Natural killer cell treated with Interleukin-12 subunit alpha and Interleukin-12 subunit beta and Interleukin-15 and Interleukin-18, amount 100 ng/mL, for 72 hours (primary cell): ENCODE measurements around the gene INSL3. TPM values are rescaled to one million over a fixed set of nuclear protein-coding genes. Genes with fewer than 3 reads are reported as not detected.
"Not testable (repeated sequence)": the region's sequence is repeated elsewhere in the genome, so short reads cannot be mapped to it uniquely, and the experiment has no call there.

Experiments used
- ATAC-seq, 2 donors: fragments of 150-1000 bp; cut with Tn5 transposase in 1 of 2; sonication (Bioruptor Pico), chemical (Tn5 transposase) in 1 of 2; 2 replicates each; pipeline ENCODE4 v1.10.0; 2021
- DNase-seq: peaks from one replicate; pipeline ENCODE4 v3.0.0; 2022; ENCODE audit warnings: low spot score
- H3K27ac Mint-ChIP-seq, 2 donors: 1 replicate in 1 of 2; 2 replicates in 1 of 2; pipeline ENCODE4 v1.8.0; 2022; ENCODE audit warnings: mixed read lengths in 2 of 2, mild to moderate bottlenecking in 1 of 2, moderate library complexity in 1 of 2
- H3K27me3 Mint-ChIP-seq, 2 donors: 1 replicate in 1 of 2; 2 replicates in 1 of 2; pipeline ENCODE4 v1.8.0; 2022; ENCODE audit warnings: mixed read lengths in 2 of 2
- H3K36me3 Mint-ChIP-seq: one replicate; pipeline ENCODE4 v1.8.0; 2022; ENCODE audit warnings: mixed read lengths
- H3K4me1 Mint-ChIP-seq, 2 donors: 1 replicate in 1 of 2; 2 replicates in 1 of 2; pipeline ENCODE4 v1.8.0; 2022; ENCODE audit warnings: low read depth in 2 of 2, mixed read lengths in 2 of 2, mild to moderate bottlenecking in 1 of 2
- H3K4me3 Mint-ChIP-seq: one replicate; pipeline ENCODE4 v1.8.0; 2022; ENCODE audit warnings: mixed read lengths
- H3K9me3 Mint-ChIP-seq: 2 replicates; pipeline ENCODE4 v1.8.0; 2022; ENCODE audit warnings: mixed read lengths
- total RNA-seq, 2 donors: library from RNA; stranded (reverse); gene quantifications; one replicate each; pipeline ENCODE4 v1.2.3, GENCODE V29; 2022

The INSL3 gene
- total RNA-seq, 2 donors from 2014 or later = 9.1 to 12.0 TPM

- DNase-seq = peak; percentile 71
- Mint-ChIP-seq H3K4me1 (peaks cover 9 to 32% of the 10 kb centered on the region in 2 donors), H3K36me3 (peaks cover 6% of the 10 kb centered on the region), H3K9me3 (no peaks in the 10 kb centered on the region), H3K27me3 (no peaks in the 10 kb centered on the region), H3K27ac (peak overlapping the region in 1 of 2 donors; percentile 80), H3K4me3 (no peak overlapping the region)
- ATAC-seq = peak; percentile 70 to 91
Measured at GRCh38 chr19:17778251-17778967, 42.9 kb downstream of the INSL3 start.

GRCh38 chr19:17777840-17778239 lies 43.5 kb downstream of the INSL3 start:
- H3K9me3 Mint-ChIP-seq, H3K27me3 Mint-ChIP-seq, H3K36me3 Mint-ChIP-seq, H3K27ac Mint-ChIP-seq, H3K4me3 Mint-ChIP-seq, ATAC-seq, DNase-seq: not testable (repeated sequence)
- peaks cover 9 to 32% of the 10 kb centered on the region in 2 donors for H3K4me1 Mint-ChIP-seq

- no peaks in the 10 kb centered on the region for H3K9me3 Mint-ChIP-seq
- H3K27ac Mint-ChIP-seq = peak overlapping the region in 1 of 2 donors; percentile 60
- no peaks in the 10 kb centered on the region for H3K27me3 Mint-ChIP-seq
- ATAC-seq (peak in 1 of 2 donors; percentile 36), DNase-seq (no peak)
- H3K36me3 Mint-ChIP-seq = no peaks in the 10 kb centered on the region
- peak overlapping the region; percentile 36 for H3K4me3 Mint-ChIP-seq
- peaks cover 9 to 31% of the 10 kb centered on the region in 2 donors for H3K4me1 Mint-ChIP-seq
Measured at GRCh38 chr19:17775991-17776803, 45.1 kb downstream of the INSL3 start.

- Mint-ChIP-seq H3K27ac (no peak overlapping the region), H3K4me3 (no peak overlapping the region), H3K36me3 (no peaks in the 10 kb centered on the region), H3K9me3 (no peaks in the 10 kb centered on the region), H3K27me3 (no peaks in the 10 kb centered on the region), H3K4me1 (peaks cover 9 to 31% of the 10 kb centered on the region in 2 donors)
- DNase-seq = no peak
- no peak for ATAC-seq
Measured at GRCh38 chr19:17775245-17775927, 45.9 kb downstream of the INSL3 start.

- H3K4me3 Mint-ChIP-seq = no peak overlapping the region
- H3K27me3 Mint-ChIP-seq = no peaks in the 10 kb centered on the region
- ATAC-seq (peak in 1 of 2 donors; percentile 40), DNase-seq (no peak)
- peaks cover 4 to 14% of the 10 kb centered on the region in 2 donors for H3K4me1 Mint-ChIP-seq
- H3K36me3 Mint-ChIP-seq = no peaks in the 10 kb centered on the region
- H3K27ac Mint-ChIP-seq = no peak overlapping the region
- H3K9me3 Mint-ChIP-seq = no peaks in the 10 kb centered on the region
Measured at GRCh38 chr19:17772172-17772571, 49.1 kb downstream of the INSL3 start.

- DNase-seq = no peak
- no peaks in the 10 kb centered on the region for H3K9me3 Mint-ChIP-seq
- H3K36me3 Mint-ChIP-seq = no peaks in the 10 kb centered on the region
- ATAC-seq = no peak
- no peak overlapping the region for H3K4me3 Mint-ChIP-seq
- no peak overlapping the region for H3K27ac Mint-ChIP-seq
- H3K4me1 Mint-ChIP-seq = peaks cover 0 to 8% of the 10 kb centered on the region in 2 donors
- H3K27me3 Mint-ChIP-seq = no peaks in the 10 kb centered on the region
Measured at GRCh38 chr19:17770613-17771012, 50.7 kb downstream of the INSL3 start.

- Mint-ChIP-seq H3K9me3 (no peaks in the 10 kb centered on the region), H3K27ac (no peak overlapping the region)
Measured at GRCh38 chr19:17767559-17767958, 53.8 kb downstream of the INSL3 start.

GRCh38 chr19:17766543-17767131 lies 54.7 kb downstream of the INSL3 start:
- Mint-ChIP-seq H3K9me3 (no peaks in the 10 kb centered on the region), H3K36me3 (no peaks in the 10 kb centered on the region), H3K27ac (no peak overlapping the region), H3K4me1 (peaks cover 0 to 6% of the 10 kb centered on the region in 2 donors), H3K4me3 (no peak overlapping the region), H3K27me3 (no peaks in the 10 kb centered on the region)
- DNase-seq (no peak), ATAC-seq (peak in 1 of 2 donors; percentile 70)

More at GRCh38 chr19:17767559-17767958, 53.8 kb downstream of the INSL3 start:
- no peak overlapping the region for H3K4me3 Mint-ChIP-seq
- H3K36me3 Mint-ChIP-seq = no peaks in the 10 kb centered on the region
- no peak for ATAC-seq
- DNase-seq = no peak
- no peaks in the 10 kb centered on the region for H3K27me3 Mint-ChIP-seq
- peaks cover 0 to 9% of the 10 kb centered on the region in 2 donors for H3K4me1 Mint-ChIP-seq

Other genes with a start within 250 kb of the INSL3 start
- not detected for gene UNC13A, start 133.2 kb downstream of the INSL3 start, total RNA-seq
- 10 to 100 TPM; 71.0 to 75.6 TPM for gene MAP1S, start 102.0 kb downstream of the INSL3 start, total RNA-seq
- 10 to 100 TPM; 28.6 to 71.0 TPM for gene FCHO1, start 70.0 kb downstream of the INSL3 start, total RNA-seq
- not detected for gene B3GNT3, start 26.4 kb downstream of the INSL3 start, total RNA-seq
- 100 to 1,000 TPM; 184 to 195 TPM for gene JAK3, start 26.5 kb upstream of the INSL3 start, total RNA-seq
- gene RPL18A, start 38.4 kb upstream of the INSL3 start, total RNA-seq = 1,000 to 10,000 TPM; 1,379 to 1,604 TPM
- under 1 TPM; 0.57 to 0.89 TPM for gene SLC5A5, start 50.4 kb upstream of the INSL3 start, total RNA-seq
- 10 to 100 TPM; 70.4 to 92.8 TPM for gene CCDC124, start 111.5 kb upstream of the INSL3 start, total RNA-seq
- gene KCNN1, start 145.6 kb upstream of the INSL3 start, total RNA-seq = 1 to 10 TPM; 1.0 to 1.3 TPM
- gene ARRDC2, start 186.7 kb upstream of the INSL3 start, total RNA-seq = 10 to 100 TPM; 34.0 to 34.8 TPM